HG03457 (cell line): ENCODE data around the gene LIPG.
"Not testable (repeated sequence)": the region's sequence is repeated elsewhere in the genome, so short reads cannot be mapped to it uniquely, and the experiment has no call there.

Source experiments
- ATAC-seq: cut with Tn5 transposase; IDR thresholded peaks from one replicate; pipeline ENCODE4 v1.9.1; 2021; ENCODE audit warnings: moderate number of reproducible peaks; ENCODE audit not compliant: unreplicated experiment

Gene LIPG

GRCh38 chr18:49572611-49573345 is 10.9 kb downstream of the LIPG start:
- ATAC-seq: no peak

GRCh38 chr18:49573835-49574234 is 12.0 kb downstream of the LIPG start:
- ATAC-seq: no peak

GRCh38 chr18:49579041-49579440 is 17.2 kb downstream of the LIPG start:
- not testable (repeated sequence) for ATAC-seq

GRCh38 chr18:49579583-49579982 is 17.7 kb downstream of the LIPG start:
- not testable (repeated sequence) for ATAC-seq

- ATAC-seq: no peak
Measured at GRCh38 chr18:49580279-49580678, 18.4 kb downstream of the LIPG start.

- no peak for ATAC-seq
Measured at GRCh38 chr18:49581371-49581770, 19.5 kb downstream of the LIPG start.

- ATAC-seq: no peak
Measured at GRCh38 chr18:49582579-49582978, 20.7 kb downstream of the LIPG start.

- ATAC-seq: no peak
Measured at GRCh38 chr18:49584394-49584793, 22.5 kb downstream of the LIPG start.

- ATAC-seq: not testable (repeated sequence)
Measured at GRCh38 chr18:49584951-49585350, 23.1 kb downstream of the LIPG start.

GRCh38 chr18:49585781-49586663 is 24.2 kb downstream of the LIPG start:
- no peak for ATAC-seq

- ATAC-seq: no peak
Measured at GRCh38 chr18:49588171-49588570, 26.3 kb downstream of the LIPG start.

GRCh38 chr18:49588971-49589370 is 27.1 kb downstream of the LIPG start:
- ATAC-seq: no peak

- ATAC-seq: no peak
Measured at GRCh38 chr18:49590608-49591007, 28.8 kb downstream of the LIPG start.

GRCh38 chr18:49591271-49591670 is 29.4 kb downstream of the LIPG start:
- no peak for ATAC-seq

- no peak for ATAC-seq
Measured at GRCh38 chr18:49591775-49592174, 29.9 kb downstream of the LIPG start.

- no peak for ATAC-seq
Measured at GRCh38 chr18:49596687-49597086, 34.8 kb downstream of the LIPG start.

GRCh38 chr18:49597157-49597931 is 35.5 kb downstream of the LIPG start:
- no peak for ATAC-seq

- ATAC-seq: no peak
Measured at GRCh38 chr18:49601211-49601610, 39.4 kb downstream of the LIPG start.

GRCh38 chr18:49608366-49609255 is 46.8 kb downstream of the LIPG start:
- ATAC-seq: no peak

- no peak for ATAC-seq
Measured at GRCh38 chr18:49609256-49610021, 47.6 kb downstream of the LIPG start.
